Endothelial cell of umbilical vein (primary cell): Measurements from ENCODE around the gene P2RY6.

Source experiments
- CTCF ChIP-seq, 2 donors: IDR thresholded peaks; 1 replicate in 1 of 2; 2 replicates in 1 of 2; pipeline ENCODE4 v1.5.1; 2011; ENCODE audit warnings: low read length in 2 of 2, mild to moderate bottlenecking in 2 of 2, moderate library complexity in 2 of 2, control low read depth in 1 of 2, inconsistent platforms in 1 of 2, low read depth in 1 of 2; ENCODE audit not compliant: insufficient read depth in 1 of 2; ENCODE audit errors: extremely low read depth in 1 of 2
- EZH2 ChIP-seq: IDR thresholded peaks from 2 replicates; pipeline ENCODE4 v1.6.1; 2012; ENCODE audit warnings: borderline replicate concordance, low read depth, mild to moderate bottlenecking, moderate library complexity, low read length, inconsistent platforms; ENCODE audit not compliant: severe bottlenecking
- FOS ChIP-seq: IDR thresholded peaks from 2 replicates; pipeline ENCODE4 v1.6.1; 2011; ENCODE audit warnings: mild to moderate bottlenecking, low read length, moderate library complexity, borderline replicate concordance; ENCODE audit not compliant: insufficient read depth
- GATA2 ChIP-seq: IDR thresholded peaks from 2 replicates; pipeline ENCODE4 v1.7.0; 2011; ENCODE audit warnings: low read depth, mild to moderate bottlenecking, moderate library complexity, mixed read lengths, low read length; ENCODE audit not compliant: insufficient read length, insufficient read depth
- JUN ChIP-seq: IDR thresholded peaks from 2 replicates; pipeline ENCODE4 v1.6.1; 2011; ENCODE audit warnings: borderline replicate concordance, low read depth; ENCODE audit not compliant: insufficient read length, insufficient read depth
- MAX ChIP-seq: IDR thresholded peaks from 2 replicates; pipeline ENCODE4 v1.6.1; 2011; ENCODE audit not compliant: insufficient read depth, insufficient read length
- MYC ChIP-seq: IDR thresholded peaks from one replicate; pipeline ENCODE4 v1.6.1; 2011; ENCODE audit warnings: mild to moderate bottlenecking, low read depth, low read length
- POLR2A ChIP-seq: IDR thresholded peaks from 2 replicates; pipeline ENCODE4 v1.6.1; 2012; ENCODE audit warnings: low read depth, mild to moderate bottlenecking, control low read depth, low read length
- POLR2AphosphoS5 ChIP-seq: IDR thresholded peaks from 2 replicates; pipeline ENCODE4 v1.6.1; 2012; ENCODE audit warnings: low read depth, mild to moderate bottlenecking, control low read depth, low read length, moderate library complexity; ENCODE audit not compliant: insufficient read depth

GRCh38 chr11:73295996-73296318 lies 23.8 kb downstream of the P2RY6 start:
- TF ChIP-seq CTCF (IDR thresholded peaks at IDR 0.05; ENCODE audit: extremely low read depth in 1 of 2, insufficient read depth in 1 of 2, low read depth in 1 of 2, low read length in 2 of 2) (no peak), POLR2AphosphoS5 (no peak), POLR2A (no peak), MYC (no peak), MAX (no peak), EZH2 (no peak), FOS (no peak), JUN (no peak), GATA2 (no peak)
